Measurements from ENCODE around the gene C1QB. TPM values are rescaled to one million over a fixed set of nuclear protein-coding genes. Genes with fewer than 3 reads are reported as not detected.
A peak's percentile ranks its signal among the peaks of the same experiment; 100 is the strongest.

Gene C1QB
- total RNA-seq, 1 experiment from 2014 or later = not detected

DNA sequence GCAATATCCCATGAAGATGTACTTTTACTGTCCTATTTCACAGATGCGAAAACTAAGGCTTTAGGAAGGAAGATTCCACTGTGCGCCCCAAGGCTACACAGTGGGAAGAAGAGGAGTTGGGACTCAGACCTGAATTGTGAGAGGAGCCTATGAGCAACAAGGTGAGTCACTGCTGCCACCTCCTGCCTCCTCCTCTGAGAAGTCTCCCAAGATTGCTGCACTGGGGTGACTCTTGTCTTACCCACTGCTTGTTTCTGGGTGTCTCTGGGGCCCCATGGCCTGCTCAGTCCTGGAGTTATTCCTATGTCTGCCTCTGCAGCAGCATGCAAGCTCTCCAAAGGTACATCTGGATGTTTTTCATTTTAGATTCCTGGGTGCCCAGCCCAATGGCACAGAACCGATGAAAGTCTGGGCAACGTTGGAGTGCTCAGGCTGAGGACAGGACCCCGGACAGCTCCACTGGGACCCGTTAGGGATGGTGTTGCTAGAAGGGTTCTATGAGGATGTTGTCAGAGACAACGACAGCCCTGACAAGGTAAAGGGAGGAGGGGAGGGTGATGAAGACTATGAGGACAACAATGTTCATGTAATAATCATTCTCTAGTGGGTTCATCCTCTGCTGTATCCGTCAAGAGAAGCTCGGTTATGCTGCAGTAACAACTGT, 27.6 kb upstream of the C1QB start:
- Histone ChIP-seq H3K27me3 (peaks cover 27% of the 10 kb centered on the region), H3K27ac (no peak overlapping the region), H3K4me1 (no peaks in the 10 kb centered on the region), H3K4me3 (no peak overlapping the region), H3K9me3 (replicated peaks) (no peaks in the 10 kb centered on the region), H3K36me3 (no peaks in the 10 kb centered on the region)
- DNase-seq = peak in 1 of 2 experiments; percentile 48

DNA sequence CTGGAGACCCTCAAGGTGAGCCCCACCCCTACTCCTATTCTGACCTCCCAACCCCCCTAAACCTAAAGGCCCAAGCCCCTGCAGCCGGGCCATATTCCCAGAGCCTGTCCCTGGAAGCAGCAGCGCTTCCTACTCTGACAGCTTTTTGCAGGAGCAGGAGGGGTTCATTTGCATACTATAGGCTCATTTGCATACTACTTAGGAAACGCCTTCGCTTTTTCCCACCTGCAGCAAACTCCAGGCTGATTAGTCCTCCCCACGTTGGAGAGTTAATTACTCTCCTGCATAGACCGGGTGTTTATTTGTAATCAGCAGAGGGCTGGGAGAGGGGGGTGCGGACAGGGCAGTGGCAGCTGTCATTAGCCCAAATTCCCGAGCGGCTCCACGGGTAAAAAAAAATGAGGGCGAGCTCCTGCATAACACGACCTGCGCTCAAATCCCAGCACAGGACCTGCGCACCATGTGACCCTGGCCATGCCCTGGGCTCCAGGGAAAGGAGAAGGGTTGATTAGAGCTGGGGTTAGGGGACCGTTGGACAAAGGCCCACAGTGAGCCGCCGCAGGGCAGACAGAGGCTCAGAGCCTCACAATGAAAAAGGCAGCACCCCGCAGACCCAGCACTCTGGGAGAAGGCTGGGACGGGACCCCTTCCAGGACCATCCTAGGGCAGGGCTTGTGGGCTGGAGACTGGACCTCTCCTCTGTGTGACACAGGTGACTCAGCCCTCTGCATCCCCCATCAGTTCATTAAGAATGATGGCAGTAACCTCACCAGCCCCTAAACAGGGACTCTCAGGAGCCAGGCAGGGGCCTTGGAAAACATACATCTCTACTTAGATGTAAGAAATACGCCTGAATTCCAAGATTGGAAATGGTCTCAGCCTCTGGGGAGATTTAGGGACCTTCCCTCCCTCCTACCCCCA, 26.5 kb upstream of the C1QB start:
- Histone ChIP-seq H3K27me3 (peaks cover 22% of the 10 kb centered on the region; the same call in 1 of the 2 replicates), H3K36me3 (no peaks in the 10 kb centered on the region), H3K27ac (no peak overlapping the region), H3K9me3 (replicated peaks) (no peaks in the 10 kb centered on the region), H3K4me3 (no peak overlapping the region), H3K4me1 (no peaks in the 10 kb centered on the region)
- no peak for DNase-seq

DNA sequence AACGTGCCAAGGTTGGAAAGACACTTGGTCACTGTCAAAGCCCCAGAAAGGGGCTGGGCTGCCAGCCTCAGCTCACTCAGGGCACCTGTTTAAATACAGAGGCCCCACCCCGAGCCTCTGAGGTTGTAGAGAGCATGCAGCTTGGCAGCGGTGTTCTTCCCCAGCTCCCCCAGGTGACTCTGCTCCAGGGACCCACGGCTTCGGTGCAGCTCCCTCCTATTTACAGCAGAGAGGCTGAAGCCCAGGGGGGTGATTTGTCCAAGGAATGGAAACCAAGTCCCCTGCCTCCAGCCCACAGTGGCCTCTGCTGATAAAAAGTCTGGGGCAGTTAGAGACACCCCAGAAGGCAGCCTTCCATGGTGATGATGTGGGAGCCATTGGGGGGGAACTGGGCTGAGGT, 25.7 kb upstream of the C1QB start:
- Histone ChIP-seq H3K9me3 (replicated peaks) (no peaks in the 10 kb centered on the region), H3K27me3 (peaks cover 15% of the 10 kb centered on the region), H3K27ac (no peak overlapping the region), H3K4me3 (no peak overlapping the region), H3K4me1 (no peaks in the 10 kb centered on the region), H3K36me3 (no peaks in the 10 kb centered on the region)
- DNase-seq = no peak

DNA sequence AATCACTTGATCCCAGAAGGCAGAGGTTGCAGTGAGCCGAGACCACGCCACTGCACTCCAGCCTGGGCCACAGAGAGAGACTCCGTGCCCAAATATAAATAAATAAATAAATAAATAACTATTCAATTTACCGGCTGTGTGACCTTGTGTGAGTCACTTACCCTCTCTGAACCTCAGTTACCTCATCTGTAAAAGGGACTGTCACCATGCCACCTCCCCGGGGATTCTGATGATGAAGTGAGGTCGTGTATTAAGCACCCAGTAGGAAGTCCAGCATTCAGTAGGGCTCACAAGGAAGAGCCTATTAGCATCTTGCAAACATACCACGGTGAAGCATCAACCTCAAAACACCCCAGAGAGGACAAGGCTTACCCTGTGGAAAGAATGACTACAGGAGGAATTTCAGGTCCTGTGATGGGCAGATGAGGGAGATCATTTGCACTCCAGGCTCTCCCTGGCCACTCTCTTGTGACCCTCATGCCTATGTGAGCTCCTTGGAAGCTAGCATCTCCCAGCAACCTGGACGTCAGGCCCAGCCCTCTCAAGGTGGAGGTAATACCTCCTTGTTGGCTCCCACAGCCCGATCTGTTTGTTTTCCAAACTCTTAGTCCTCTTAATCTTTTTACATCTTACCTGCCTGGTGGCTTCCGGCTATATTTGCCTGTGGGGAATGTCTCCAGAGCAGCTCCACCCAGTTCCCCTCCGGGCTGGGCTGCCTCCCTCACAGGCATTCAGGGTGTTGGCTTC, 24.2 kb upstream of the C1QB start:
- DNase-seq = no peak

DNA sequence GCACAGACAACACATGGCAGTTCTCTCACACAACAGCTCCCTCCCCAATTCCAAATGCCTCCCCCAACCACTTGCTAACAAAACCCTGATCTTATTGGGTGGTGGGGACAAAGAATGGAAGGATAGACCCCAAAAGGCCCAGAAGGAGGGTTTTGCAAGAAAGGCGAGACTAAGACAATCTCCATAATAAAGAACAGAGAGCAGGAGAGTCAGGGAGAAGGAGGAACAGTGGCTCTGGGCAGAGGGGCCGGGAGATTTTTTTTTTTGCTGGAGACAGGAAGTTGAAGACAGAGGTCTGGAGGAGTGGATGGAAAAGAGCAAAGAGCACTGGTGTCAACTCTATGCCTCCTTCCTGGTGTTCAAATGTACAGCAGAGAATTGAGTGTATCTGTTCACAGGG, 23.1 kb upstream of the C1QB start:
- peaks cover 13% of the 10 kb centered on the region for H3K27me3 ChIP-seq
- no peak for DNase-seq
- H3K9me3 ChIP-seq (replicated peaks) = no peaks in the 10 kb centered on the region
- H3K4me3 ChIP-seq = no peak overlapping the region
- H3K36me3 ChIP-seq = no peaks in the 10 kb centered on the region
- H3K27ac ChIP-seq = no peak overlapping the region
- peaks cover 1% of the 10 kb centered on the region; the same call in 1 of the 2 replicates for H3K4me1 ChIP-seq

More for the DNA sequence above, 24.2 kb upstream of the C1QB start:
- no peaks in the 10 kb centered on the region for H3K4me1 ChIP-seq
- peaks cover 13% of the 10 kb centered on the region for H3K27me3 ChIP-seq
- no peak overlapping the region for H3K4me3 ChIP-seq
- no peaks in the 10 kb centered on the region for H3K9me3 ChIP-seq (replicated peaks)
- no peak overlapping the region for H3K27ac ChIP-seq
- H3K36me3 ChIP-seq = no peaks in the 10 kb centered on the region

DNA sequence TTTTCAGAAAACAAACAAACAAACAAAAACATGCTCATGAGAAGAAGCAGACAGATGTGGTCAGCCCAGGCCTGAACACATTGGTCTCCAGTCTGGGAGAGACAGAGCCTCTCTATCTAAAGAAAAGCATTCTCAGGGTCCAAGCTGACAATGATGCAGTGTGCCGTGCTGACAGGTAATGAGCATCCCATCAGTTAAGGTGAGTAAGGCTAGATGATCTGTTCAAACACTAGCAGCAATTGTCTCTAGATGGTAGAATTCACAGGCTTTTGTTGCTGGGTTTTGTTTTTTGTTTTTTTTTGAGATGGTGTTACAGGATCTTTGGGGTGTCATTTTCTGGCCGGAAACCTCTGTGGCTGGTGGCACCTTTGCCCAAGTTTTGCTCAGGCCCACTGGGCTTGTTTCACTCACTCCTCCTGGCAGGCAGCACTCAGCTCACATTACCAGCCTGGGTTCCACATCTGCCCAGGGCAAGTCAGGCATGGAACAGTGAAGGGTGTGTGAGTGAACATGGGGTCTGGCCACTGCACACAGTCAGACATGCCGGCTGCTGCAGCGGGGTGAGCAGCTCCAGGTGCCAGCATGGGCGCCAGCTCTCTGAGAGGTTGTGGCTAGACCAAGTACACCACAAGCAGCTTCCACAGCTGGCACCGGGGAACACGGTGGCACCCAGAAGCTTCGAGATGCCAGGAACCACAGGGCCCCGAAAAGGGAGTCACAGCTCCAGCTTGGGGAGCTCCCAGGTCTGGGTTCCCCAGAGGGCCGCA, 19.2 kb upstream of the C1QB start:
- Histone ChIP-seq H3K27ac (no peak overlapping the region), H3K27me3 (peaks cover 9% of the 10 kb centered on the region), H3K4me3 (no peak overlapping the region), H3K36me3 (no peaks in the 10 kb centered on the region), H3K9me3 (replicated peaks) (no peaks in the 10 kb centered on the region), H3K4me1 (peaks cover 15% of the 10 kb centered on the region)
- no peak for DNase-seq

DNA sequence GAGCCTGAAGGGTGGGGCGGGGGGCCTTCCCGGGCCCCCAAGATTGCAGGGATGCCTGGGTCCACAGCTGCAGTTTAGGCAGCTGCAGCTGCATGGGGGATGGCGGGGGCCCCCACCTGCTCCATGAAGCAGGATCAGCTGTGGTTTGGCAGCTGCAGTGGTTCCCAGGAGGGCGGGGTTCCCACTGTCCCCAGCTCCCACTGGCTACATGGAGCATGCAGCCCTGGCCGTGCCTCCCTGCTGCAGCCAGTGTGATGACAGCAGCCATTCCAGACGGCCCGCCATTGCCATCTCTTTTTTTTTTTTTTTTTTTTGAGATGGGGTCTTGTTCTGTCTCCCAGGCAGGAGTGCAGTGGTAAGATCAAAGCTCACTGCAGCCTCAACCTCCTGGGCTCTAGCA, 17.6 kb upstream of the C1QB start:
- H3K36me3 ChIP-seq = no peaks in the 10 kb centered on the region
- peak; percentile 94 for DNase-seq
- H3K4me1 ChIP-seq = peaks cover 15% of the 10 kb centered on the region
- no peak overlapping the region for H3K27ac ChIP-seq
- H3K4me3 ChIP-seq = no peak overlapping the region
- H3K27me3 ChIP-seq = peaks cover 3% of the 10 kb centered on the region; the same call in 1 of the 2 replicates
- no peaks in the 10 kb centered on the region for H3K9me3 ChIP-seq (replicated peaks)

DNA sequence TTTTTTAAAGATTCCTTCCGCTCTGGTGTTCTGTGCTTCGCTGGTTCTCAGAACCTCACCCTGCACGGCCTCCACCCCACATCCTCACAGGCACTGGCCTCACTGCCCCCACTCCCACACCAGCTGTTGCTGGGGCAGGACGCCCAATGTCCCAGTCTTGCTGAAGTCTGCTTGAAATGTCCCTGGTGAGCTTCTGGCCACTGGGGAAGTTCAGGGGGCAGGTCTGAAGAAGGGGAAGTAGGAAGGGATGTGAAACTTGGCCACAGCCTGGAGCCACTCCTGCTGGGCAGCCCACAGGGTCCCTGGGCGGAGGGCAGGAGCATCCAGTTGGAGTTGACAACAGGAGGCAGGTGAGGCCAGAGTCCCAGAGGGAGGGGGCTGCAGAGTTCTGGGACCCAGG, 16.7 kb upstream of the C1QB start, which contains the start of gene C1QA:
C1QA (plus strand) TSS at position 276 of the 400 bp plus-strand sequence. CDS start 989 bp downstream, outside the sequence.
- Histone ChIP-seq H3K4me3 (no peak within 1 kb of the TSS), H3K9me3 (replicated peaks) (no peaks in the 10 kb centered on the region), H3K36me3 (no peaks in the 10 kb centered on the region), H3K27me3 (no peaks in the 10 kb centered on the region; the same call in 1 of the 2 replicates), H3K4me1 (peaks cover 15% of the 10 kb centered on the region), H3K27ac (no peak within 1 kb of the TSS)
- DNase-seq = peak; percentile 27 to 41

DNA sequence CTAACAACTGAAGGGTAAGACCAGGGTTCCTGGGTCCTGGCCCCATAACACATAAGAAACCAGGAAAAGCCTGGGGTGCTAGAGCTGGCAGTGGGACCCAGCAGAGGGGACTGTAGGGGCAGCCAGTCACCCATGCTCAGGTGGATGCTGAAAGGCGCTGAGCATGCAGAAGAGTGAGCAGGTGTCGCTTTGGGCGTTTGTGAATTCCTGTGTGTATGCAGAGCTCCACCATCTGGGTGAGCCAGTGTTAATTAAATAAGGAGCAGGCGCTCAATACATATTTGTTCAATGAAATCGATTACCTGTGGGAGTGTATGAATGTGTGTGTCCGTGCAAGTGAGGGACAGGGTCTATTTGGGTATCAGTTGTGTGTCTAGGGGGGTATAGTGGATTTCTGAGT, 16.1 kb upstream of the C1QB start:
- peaks cover 15% of the 10 kb centered on the region for H3K4me1 ChIP-seq
- no peaks in the 10 kb centered on the region; the same call in 1 of the 2 replicates for H3K27me3 ChIP-seq
- no peak overlapping the region for H3K4me3 ChIP-seq
- DNase-seq = no peak
- H3K9me3 ChIP-seq (replicated peaks) = no peaks in the 10 kb centered on the region
- H3K27ac ChIP-seq = no peak overlapping the region
- no peaks in the 10 kb centered on the region for H3K36me3 ChIP-seq

DNA sequence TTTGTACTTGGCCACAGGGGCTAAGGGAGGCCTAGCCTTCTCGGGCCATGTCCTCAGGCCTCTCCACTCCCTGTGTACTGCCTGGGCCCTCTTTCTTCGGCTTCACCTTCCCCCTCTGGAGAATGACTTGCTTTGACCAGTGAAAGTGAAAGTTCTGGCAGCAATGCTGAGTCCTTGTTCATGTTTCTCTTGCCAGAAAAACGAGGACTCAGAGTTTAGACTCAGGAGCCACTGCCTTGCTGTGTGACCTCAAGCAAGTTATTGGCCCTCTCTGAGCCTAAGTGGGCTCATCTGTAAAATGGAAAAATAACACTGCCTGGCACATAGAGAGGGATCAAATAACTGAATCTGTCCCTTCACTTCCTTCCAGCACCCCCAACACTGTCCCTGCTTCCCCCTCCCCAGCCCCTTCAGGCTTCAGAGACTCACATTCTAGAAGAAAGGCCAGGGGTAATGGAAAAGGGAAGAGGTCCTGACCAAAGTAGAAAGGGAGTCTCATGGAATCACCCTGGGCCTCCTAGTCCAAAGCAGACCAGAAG, 15.1 kb upstream of the C1QB start:
- H3K27ac ChIP-seq = no peak overlapping the region
- no peak for DNase-seq
- no peaks in the 10 kb centered on the region for H3K36me3 ChIP-seq
- H3K4me1 ChIP-seq = peaks cover 15% of the 10 kb centered on the region
- no peak overlapping the region for H3K4me3 ChIP-seq
- peaks cover 5% of the 10 kb centered on the region; the same call in 1 of the 2 replicates for H3K27me3 ChIP-seq
- H3K9me3 ChIP-seq (replicated peaks) = no peaks in the 10 kb centered on the region

DNA sequence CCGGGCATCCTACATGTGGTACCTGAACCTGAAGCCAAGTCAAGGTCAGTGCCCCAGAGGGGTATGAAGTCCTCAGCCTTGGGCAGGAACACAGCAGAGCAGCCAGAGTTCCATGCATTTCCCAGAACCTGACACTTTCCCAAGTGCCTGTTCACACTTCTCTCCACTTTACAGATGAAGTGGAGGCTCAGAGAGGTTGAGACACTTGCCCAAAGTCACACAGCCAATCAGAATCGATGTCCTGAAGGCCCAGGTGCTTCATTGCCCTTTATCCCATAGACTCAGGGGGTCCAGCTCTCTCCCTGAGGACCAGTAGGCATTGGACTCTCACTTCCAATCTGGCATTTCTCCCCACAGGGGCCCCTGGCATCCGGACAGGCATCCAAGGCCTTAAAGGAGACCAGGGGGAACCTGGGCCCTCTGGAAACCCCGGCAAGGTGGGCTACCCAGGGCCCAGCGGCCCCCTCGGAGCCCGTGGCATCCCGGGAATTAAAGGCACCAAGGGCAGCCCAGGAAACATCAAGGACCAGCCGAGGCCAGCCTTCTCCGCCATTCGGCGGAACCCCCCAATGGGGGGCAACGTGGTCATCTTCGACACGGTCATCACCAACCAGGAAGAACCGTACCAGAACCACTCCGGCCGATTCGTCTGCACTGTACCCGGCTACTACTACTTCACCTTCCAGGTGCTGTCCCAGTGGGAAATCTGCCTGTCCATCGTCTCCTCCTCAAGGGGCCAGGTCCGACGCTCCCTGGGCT, 14.4 kb upstream of the C1QB start:
- no peak for DNase-seq
- Histone ChIP-seq H3K27me3 (peaks cover 5% of the 10 kb centered on the region), H3K4me3 (no peak overlapping the region), H3K27ac (no peak overlapping the region), H3K4me1 (peaks cover 15% of the 10 kb centered on the region), H3K9me3 (replicated peaks) (no peaks in the 10 kb centered on the region), H3K36me3 (no peaks in the 10 kb centered on the region)

DNA sequence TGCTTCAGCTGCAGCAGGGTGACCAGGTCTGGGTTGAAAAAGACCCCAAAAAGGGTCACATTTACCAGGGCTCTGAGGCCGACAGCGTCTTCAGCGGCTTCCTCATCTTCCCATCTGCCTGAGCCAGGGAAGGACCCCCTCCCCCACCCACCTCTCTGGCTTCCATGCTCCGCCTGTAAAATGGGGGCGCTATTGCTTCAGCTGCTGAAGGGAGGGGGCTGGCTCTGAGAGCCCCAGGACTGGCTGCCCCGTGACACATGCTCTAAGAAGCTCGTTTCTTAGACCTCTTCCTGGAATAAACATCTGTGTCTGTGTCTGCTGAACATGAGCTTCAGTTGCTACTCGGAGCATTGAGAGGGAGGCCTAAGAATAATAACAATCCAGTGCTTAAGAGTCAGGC, 13.8 kb upstream of the C1QB start:
- Histone ChIP-seq H3K27ac (no peak overlapping the region), H3K36me3 (no peaks in the 10 kb centered on the region), H3K27me3 (peaks cover 5% of the 10 kb centered on the region), H3K4me3 (no peak overlapping the region), H3K4me1 (peaks cover 15% of the 10 kb centered on the region), H3K9me3 (replicated peaks) (no peaks in the 10 kb centered on the region)
- peak; percentile 51 to 56 for DNase-seq

DNA sequence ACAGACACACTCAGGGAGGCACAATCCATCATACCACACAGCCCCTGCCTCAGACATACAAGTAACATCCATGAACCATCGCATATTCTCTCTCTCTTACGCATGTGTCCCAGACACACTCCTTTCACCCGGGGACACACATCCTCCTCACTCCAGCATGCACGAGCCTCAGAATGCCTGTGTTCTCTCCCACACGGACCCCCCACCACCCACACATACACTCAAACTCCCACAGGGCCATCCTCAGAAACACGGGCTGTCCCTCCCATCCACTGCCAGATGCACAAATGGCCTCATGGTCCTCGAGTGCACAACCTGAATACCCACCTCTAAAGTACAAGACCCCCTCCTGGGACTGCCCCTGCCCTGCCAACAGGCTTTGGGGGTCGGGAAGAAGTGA, 11.8 kb upstream of the C1QB start:
- Histone ChIP-seq H3K4me3 (no peak overlapping the region), H3K27ac (no peak overlapping the region), H3K4me1 (peaks cover 4% of the 10 kb centered on the region), H3K9me3 (replicated peaks) (no peaks in the 10 kb centered on the region), H3K36me3 (no peaks in the 10 kb centered on the region), H3K27me3 (peaks cover 15% of the 10 kb centered on the region)
- DNase-seq = no peak

Data from SJCRH30 (cell line).